K562 (cell line): ENCODE measurements around the gene ADIPOR2. TPM values are rescaled to one million over a fixed set of nuclear protein-coding genes. Genes with fewer than 3 reads are reported as not detected.
A peak's percentile ranks its signal among the peaks of the same experiment; 100 is the strongest.

Experiments
- ATAC-seq: fragments of 200-7000 bp; cut with Tn5 transposase; 3 replicates; pipeline ENCODE4 v1.9.1; 2020; ENCODE audit warnings: moderate library complexity
- BruUV-seq: library from RNA; stranded (reverse); fragments of 400-500 nt; replicated peaks from 2 replicates; lab custom pipeline; 2021; lab: Mats Ljungman, UMichigan
- CTCF ChIA-PET: fragments of 300-600 bp; formaldehyde crosslinking; extraction: SDS; loops from one replicate; lab custom pipeline; 2021; ENCODE audit warnings: low intra/inter-chr PET ratio; lab: Yijun Ruan, JAX
- POLR2A ChIA-PET: fragments of 300-600, 350-650 bp; sonication (Branson Sonifier 250); formaldehyde crosslinking; extraction: SDS; loops from one replicate; lab custom pipeline; 2021; ENCODE audit warnings: antibody characterized with exemption, inconsistent platforms; lab: Yijun Ruan, JAX
- DNase-seq, 4 experiments: peaks; one replicate each; pipeline versions ENCODE4 v3.0.0 to v3.0.0-alpha.2; 2011 to 2018; ENCODE audit warnings: low spot score in 3 of 4, mixed read lengths in 3 of 4; ENCODE audit errors: extremely low read depth in 1 of 4
- FAIRE-seq: peaks from 2 replicates; lab custom pipeline; 2011; peaks lifted over from hg19 to GRCh38; lab: Jason Lieb, UNC
- H2AFZ ChIP-seq: 2 replicates; pipeline ENCODE4 v1.6.0; 2011; ENCODE audit warnings: low read depth, low read length, control low read depth, inconsistent platforms
- H3K27ac ChIP-seq: fragments of 200-600 bp; 3 replicates; pipeline ENCODE4 v1.8.0; 2011; ENCODE audit warnings: low read depth, mild to moderate bottlenecking, control low read depth, inconsistent platforms, low read length, moderate library complexity, mixed read lengths; ENCODE audit errors: extremely low read depth
- H3K27me3 ChIP-seq, 2 experiments: fragments of 300-600 bp in 1 of 2; 2 replicates in 1 of 2; 3 replicates in 1 of 2; pipeline versions ENCODE4 v1.6.0 to v1.8.0; 2011; ENCODE audit warnings: inconsistent platforms in 2 of 2, low read length in 2 of 2, mild to moderate bottlenecking in 1 of 2, mixed read lengths in 1 of 2, moderate library complexity in 1 of 2; ENCODE audit not compliant: control insufficient read depth in 2 of 2, insufficient read depth in 2 of 2
- H3K36me3 ChIP-seq: fragments of 300-600 bp; 3 replicates; pipeline ENCODE4 v1.8.0; 2011; ENCODE audit warnings: mild to moderate bottlenecking, low read length, inconsistent platforms; ENCODE audit not compliant: control insufficient read depth, insufficient read depth
- H3K4me1 ChIP-seq, 2 experiments: fragments of 200-600 bp in 1 of 2; replicated peaks in 1 of 2; 2 replicates in 1 of 2; 3 replicates in 1 of 2; pipeline versions ENCODE4 v1.5.1 to v1.8.0; 2011; ENCODE audit warnings: inconsistent platforms in 2 of 2, low read length in 2 of 2, mild to moderate bottlenecking in 1 of 2, mixed read lengths in 1 of 2, moderate library complexity in 1 of 2; ENCODE audit not compliant: control insufficient read depth in 2 of 2, insufficient read depth in 2 of 2
- H3K4me2 ChIP-seq: 2 replicates; pipeline ENCODE4 v1.6.1; 2011; ENCODE audit warnings: low read length, control low read depth, inconsistent platforms, mixed read lengths; ENCODE audit not compliant: insufficient read depth
- H3K4me3 ChIP-seq: fragments of 200-600 bp; sonication (generic), shearing (Covaris generic); 2 replicates; pipeline ENCODE4 v1.5.1; 2016; ENCODE audit warnings: control low read depth, inconsistent platforms
- H3K79me2 ChIP-seq: fragments of 200-600 bp; 3 replicates; pipeline ENCODE4 v1.8.0; 2011; ENCODE audit warnings: low read length, inconsistent platforms; ENCODE audit not compliant: control insufficient read depth, insufficient read depth
- H3K9ac ChIP-seq, 2 experiments: 2 replicates each; pipeline versions ENCODE4 v1.6.0 to v1.6.1; 2011; ENCODE audit warnings: low read depth in 2 of 2, low read length in 2 of 2, control low read depth in 1 of 2, inconsistent platforms in 1 of 2, mild to moderate bottlenecking in 1 of 2, mixed read lengths in 1 of 2; ENCODE audit not compliant: insufficient read depth in 1 of 2
- H3K9me1 ChIP-seq: one replicate; pipeline ENCODE4 v1.6.0; 2011; ENCODE audit warnings: inconsistent platforms, mild to moderate bottlenecking, low read length, moderate library complexity; ENCODE audit not compliant: control insufficient read depth, insufficient read depth
- H3K9me3 ChIP-seq: replicated peaks from 2 replicates; pipeline ENCODE4 v1.5.1; 2011; ENCODE audit warnings: low read depth, low read length, inconsistent platforms; ENCODE audit not compliant: control insufficient read depth, insufficient read depth
- H4K20me1 ChIP-seq: replicated peaks from 2 replicates; pipeline ENCODE4 v1.6.1; 2011; ENCODE audit warnings: low read length, inconsistent platforms, mixed read lengths; ENCODE audit not compliant: control insufficient read depth, insufficient read depth
- ZNF23 ChIP-seq: fragments of 250-450 bp; sonication (Bioruptor Pico); IDR thresholded peaks from 2 replicates; pipeline ENCODE4 v1.4.0; 2020; ENCODE audit warnings: mild to moderate bottlenecking
- WGBS: fragments of 100-300 bp; shearing (Covaris generic); methylation state at CpG from one replicate; pipeline ENCODE4 v1.1.6; 2016; ENCODE audit warnings: low coverage, mixed read lengths; ENCODE audit not compliant: insufficient coverage; ENCODE audit errors: missing lambda C conversion rate; 5-methylcytosine and 5-hydroxymethylcytosine counted together
- in situ Hi-C: fragments of 300-500 bp; cut with MboI; formaldehyde crosslinking; loops from 4 replicates; pipeline ENCODE4 v1.15.0; 2018; ENCODE audit warnings: inconsistent platforms, mixed read lengths
- intact Hi-C: fragments of 100-400 bp; cut with micrococcal nuclease; formaldehyde crosslinking; loops from 2 replicates; pipeline ENCODE4 v1.14.2; 2022
- polyA plus RNA-seq, 8 experiments: library from polyadenylated mRNA; depleted of rRNA in 4 of 8; stranded (reverse) in 5 of 8; unstranded in 3 of 8; fragments of >200 nt; fragmentation: Nextera tagmentation in 2 of 8; fragmentation: Illumina TruSeq in 1 of 8; extraction: Ambion mirVana in 2 of 8; extraction: Trizol in 1 of 8; gene quantifications; 2 replicates each; pipeline versions ENCODE4 v1.2.1 to v1.2.3, GENCODE V29; 2011 to 2014; ENCODE audit warnings: inconsistent platforms in 1 of 8, missing spikeins in 1 of 8
- total RNA-seq, 7 experiments: library from RNA; depleted of rRNA in 6 of 7; stranded (reverse); fragments of >200 nt in 6 of 7; fragmentation: Illumina TruSeq in 2 of 7; extraction: Trizol in 2 of 7; gene quantifications; 2 replicates each; pipeline versions ENCODE4 v1.2.1 to v1.2.3, GENCODE V29; 2011 to 2021; ENCODE audit warnings: low replicate concordance in 1 of 7
- TF ChIP-seq, protein P1 (sequence below), 2 experiments: fragments of 450-650 bp in 1 of 2; sonication (generic) in 1 of 2; formaldehyde crosslinking in 1 of 2; IDR thresholded peaks; 2 replicates each; pipeline versions ENCODE4 v1.7.1 to v1.9.0; 2016 to 2022; ENCODE audit warnings: inconsistent platforms in 1 of 2, mild to moderate bottlenecking in 1 of 2, missing genetic modification reagents in 1 of 2

ADIPOR2 gene
- total and polyA plus RNA-seq, 9 of the 15 experiments (the other 6 are each of a cell fraction or from before 2014, with no cell fraction given) = 10.9 to 63.5 (median 46.0) TPM

DNA sequence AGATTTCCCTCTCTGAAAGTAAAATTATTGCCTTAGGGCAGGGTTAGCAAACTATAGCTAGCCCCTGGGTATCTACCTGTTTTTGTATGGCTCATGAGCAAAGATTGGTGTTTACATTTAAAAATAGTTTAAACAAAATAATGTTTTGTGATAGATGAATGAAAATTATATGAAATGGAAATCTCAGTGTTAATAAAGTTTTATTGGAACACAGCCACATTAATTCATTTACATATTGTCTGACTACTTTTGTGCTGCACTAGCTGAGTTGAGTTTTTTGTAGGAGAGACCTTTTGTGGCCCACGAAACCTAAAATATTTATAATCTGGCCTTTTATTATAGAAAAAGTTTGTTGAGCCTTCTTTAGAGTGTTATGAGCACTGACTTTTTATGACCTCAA lies 48.5 kb downstream of the ADIPOR2 start:
- no peak overlapping the region for H3K4me3 ChIP-seq
- no peak overlapping the region for H3K9ac ChIP-seq
- in situ Hi-C loops (no loop called here), intact Hi-C loops (no loop called here)
- H3K79me2 ChIP-seq = peaks cover 75% of the 10 kb centered on the region
- no peak overlapping the region for H3K27ac ChIP-seq
- no peak for TF ChIP-seq ZNF23 (CRISPR knock-in tag)
- TF ChIP-seq, protein P1, sequence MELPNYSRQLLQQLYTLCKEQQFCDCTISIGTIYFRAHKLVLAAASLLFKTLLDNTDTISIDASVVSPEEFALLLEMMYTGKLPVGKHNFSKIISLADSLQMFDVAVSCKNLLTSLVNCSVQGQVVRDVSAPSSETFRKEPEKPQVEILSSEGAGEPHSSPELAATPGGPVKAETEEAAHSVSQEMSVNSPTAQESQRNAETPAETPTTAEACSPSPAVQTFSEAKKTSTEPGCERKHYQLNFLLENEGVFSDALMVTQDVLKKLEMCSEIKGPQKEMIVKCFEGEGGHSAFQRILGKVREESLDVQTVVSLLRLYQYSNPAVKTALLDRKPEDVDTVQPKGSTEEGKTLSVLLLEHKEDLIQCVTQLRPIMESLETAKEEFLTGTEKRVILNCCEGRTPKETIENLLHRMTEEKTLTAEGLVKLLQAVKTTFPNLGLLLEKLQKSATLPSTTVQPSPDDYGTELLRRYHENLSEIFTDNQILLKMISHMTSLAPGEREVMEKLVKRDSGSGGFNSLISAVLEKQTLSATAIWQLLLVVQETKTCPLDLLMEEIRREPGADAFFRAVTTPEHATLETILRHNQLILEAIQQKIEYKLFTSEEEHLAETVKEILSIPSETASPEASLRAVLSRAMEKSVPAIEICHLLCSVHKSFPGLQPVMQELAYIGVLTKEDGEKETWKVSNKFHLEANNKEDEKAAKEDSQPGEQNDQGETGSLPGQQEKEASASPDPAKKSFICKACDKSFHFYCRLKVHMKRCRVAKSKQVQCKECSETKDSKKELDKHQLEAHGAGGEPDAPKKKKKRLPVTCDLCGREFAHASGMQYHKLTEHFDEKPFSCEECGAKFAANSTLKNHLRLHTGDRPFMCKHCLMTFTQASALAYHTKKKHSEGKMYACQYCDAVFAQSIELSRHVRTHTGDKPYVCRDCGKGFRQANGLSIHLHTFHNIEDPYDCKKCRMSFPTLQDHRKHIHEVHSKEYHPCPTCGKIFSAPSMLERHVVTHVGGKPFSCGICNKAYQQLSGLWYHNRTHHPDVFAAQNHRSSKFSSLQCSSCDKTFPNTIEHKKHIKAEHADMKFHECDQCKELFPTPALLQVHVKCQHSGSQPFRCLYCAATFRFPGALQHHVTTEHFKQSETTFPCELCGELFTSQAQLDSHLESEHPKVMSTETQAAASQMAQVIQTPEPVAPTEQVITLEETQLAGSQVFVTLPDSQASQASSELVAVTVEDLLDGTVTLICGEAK (IDR thresholded peaks at IDR 0.05) = peak; percentile 92
- TF ChIP-seq, protein P1 (CRISPR knock-in tag; IDR thresholded peaks at IDR 0.05) = peak; percentile 61; the same call in 1 of the 2 replicates
- POLR2A ChIA-PET = interaction anchor here (1.1 kb wide), 1 partner anchor 38 kb away, joined by 3 read pairs; no protein-coding TSS in a partner anchor
- H3K36me3 ChIP-seq = peaks cover 4% of the 10 kb centered on the region; the same call in 1 of the 3 replicates
- no peak for DNase-seq
- 93% methylated on average over 1 of the region's 1 CpG for WGBS
- CTCF ChIA-PET = no interaction called here
- no peaks in the 10 kb centered on the region; the same call in 1 of the 2 replicates for H3K9me3 ChIP-seq
- H4K20me1 ChIP-seq = 0 out of 2 replicates have a peak, but pooled peaks cover 5% of the 10 kb centered on the region
- H3K4me1 ChIP-seq = peaks cover 0 to 20% of the 10 kb centered on the region in 2 experiments
- BruUV-seq = no TSS peak
- no peak overlapping the region for H2AFZ ChIP-seq
- H3K4me2 ChIP-seq = no peak overlapping the region
- H3K9me1 ChIP-seq = no peaks in the 10 kb centered on the region
- H3K27me3 ChIP-seq = no peaks in the 10 kb centered on the region
- no peak for ATAC-seq
- FAIRE-seq = no peak
